GM19395 (cell line): ENCODE measurements around the gene MAP3K2.
"Not testable (repeated sequence)": the region's sequence is repeated elsewhere in the genome, so short reads cannot be mapped to it uniquely, and the experiment has no call there.

Experiments used
- ATAC-seq: cut with Tn5 transposase; IDR thresholded peaks from one replicate; pipeline ENCODE4 v1.9.1; 2021; ENCODE audit warnings: mild to moderate bottlenecking, moderate library complexity; ENCODE audit not compliant: unreplicated experiment

The MAP3K2 gene

GRCh38 chr2:127421116-127421800, 33.5 kb upstream of the MAP3K2 start:
- no peak for ATAC-seq

GRCh38 chr2:127420039-127420864, 32.5 kb upstream of the MAP3K2 start:
- ATAC-seq, result no peak

- no peak for ATAC-seq
These were observed 31.8 kb upstream of the MAP3K2 start for GRCh38 chr2:127419448-127420038.

- ATAC-seq, result no peak
These were observed 31.3 kb upstream of the MAP3K2 start for GRCh38 chr2:127419112-127419430.

- ATAC-seq, result no peak
These were observed 30.7 kb upstream of the MAP3K2 start, which contains the start of gene PROC for GRCh38 chr2:127418300-127419111. Gene PROC, plus strand, starts transcription at chr2:127418427. Its CDS starts 1,516 bp downstream, at chr2:127419943.

- no peak for ATAC-seq
These were observed 29.6 kb upstream of the MAP3K2 start for GRCh38 chr2:127417406-127417805.

GRCh38 chr2:127416506-127417001, 28.8 kb upstream of the MAP3K2 start:
- no peak for ATAC-seq

GRCh38 chr2:127415593-127416505, 28.1 kb upstream of the MAP3K2 start:
- peak; percentile 79 for ATAC-seq

GRCh38 chr2:127414638-127415592, 27.1 kb upstream of the MAP3K2 start:
- ATAC-seq, result no peak

- ATAC-seq, result no peak
These were observed 26.2 kb upstream of the MAP3K2 start for GRCh38 chr2:127413782-127414637.

GRCh38 chr2:127413200-127413599, 25.4 kb upstream of the MAP3K2 start:
- ATAC-seq, result no peak

- ATAC-seq, result no peak
These were observed 24.0 kb upstream of the MAP3K2 start for GRCh38 chr2:127411653-127412369.

- ATAC-seq, result peak; percentile 66
These were observed 23.3 kb upstream of the MAP3K2 start for GRCh38 chr2:127410871-127411652.

GRCh38 chr2:127409716-127410115, 21.9 kb upstream of the MAP3K2 start:
- ATAC-seq, result not testable (repeated sequence)

- no peak for ATAC-seq
These were observed 21.0 kb upstream of the MAP3K2 start for GRCh38 chr2:127408807-127409099.

- peak; percentile 43 for ATAC-seq
These were observed 20.4 kb upstream of the MAP3K2 start for GRCh38 chr2:127408004-127408806.
